ENCODE measurements around the gene CIDEB. TPM values are rescaled to one million over a fixed set of nuclear protein-coding genes. Genes with fewer than 3 reads are reported as not detected.

CIDEB gene
- total and polyA plus RNA-seq, 2 of the 8 experiments (the other 6 are each of a cell fraction or from before 2014, with no cell fraction given), result 0.11 TPM; not detected in 1

DNA sequence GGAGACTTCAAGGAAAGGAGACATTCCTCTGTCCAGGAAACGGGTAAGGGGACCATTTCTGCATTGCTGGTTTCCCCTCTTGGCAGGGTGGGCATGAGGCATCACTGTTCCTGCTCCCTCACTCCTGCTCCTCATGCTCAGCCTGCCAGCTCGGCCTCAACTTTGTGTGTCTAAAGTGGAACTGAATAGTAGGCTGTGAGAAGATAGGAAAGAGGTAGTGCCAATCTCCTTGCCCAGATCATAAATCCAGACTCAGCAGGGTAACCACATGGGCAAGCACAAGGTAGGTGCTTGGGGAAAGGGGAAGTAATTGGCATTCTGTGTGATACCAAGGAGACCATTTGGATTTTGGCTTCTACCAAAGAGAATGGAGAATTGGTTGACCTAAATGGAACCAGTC, 6.1 kb upstream of the CIDEB start:
- POLR2A ChIA-PET (ENCODE audit: partially characterized antibody), result interaction anchor here (0.8 to 5.1 kb wide), 7 partner anchors 10 to 76 kb away, joined by 3 to 35 read pairs (median 4); partner anchors contain the start of genes DHRS1, NOP9, RABGGTA and TINF2
- FAIRE-seq, result no peak

More for the DNA sequence above, 6.1 kb upstream of the CIDEB start:
- no peak overlapping the region for H3K27ac ChIP-seq (ENCODE audit: low read depth, low read length)
- no peak overlapping the region for H2BK5ac ChIP-seq (ENCODE audit: low read depth, low read length)
- H3K4me1 ChIP-seq (replicated peaks in 1 of 4; ENCODE audit: control insufficient read depth in 3 of 4, insufficient read depth in 4 of 4, low read length in 3 of 4), result no peaks in the 10 kb centered on the region; a peak in 2 of 7 replicates
- no peak overlapping the region for H2BK20ac ChIP-seq (ENCODE audit: low read length)
- peaks cover 0 to 27% (median 23%) of the 10 kb centered on the region in 4 experiments; a peak in 6 of 7 replicates for H3K27me3 ChIP-seq (replicated peaks in 1 of 4; ENCODE audit: control insufficient read depth in 3 of 4, extremely low read depth in 1 of 4, insufficient read depth in 3 of 4, low read length in 3 of 4)
- H3K9me3 ChIP-seq (ENCODE audit: insufficient read depth in 2 of 2, low read depth in 1 of 2, low read length in 1 of 2), result no peaks in the 10 kb centered on the region; a peak in 1 of 4 replicates
- no peak overlapping the region for H3K4ac ChIP-seq (replicated peaks; ENCODE audit: insufficient read length, low read depth, low read length)
- 97% methylated on average over 2 of the region's 2 CpGs; no CpG with 5 or more reads in 1 of the 2 experiments for WGBS, 2 experiments (ENCODE audit: extremely low coverage in 1 of 2, insufficient coverage in 1 of 2, insufficient read length in 1 of 2, insufficient replicate concordance in 2 of 2, low coverage in 1 of 2, low lambda C conversion rate in 2 of 2, missing lambda C conversion rate in 1 of 2)
- no peak overlapping the region for H3K9ac ChIP-seq (replicated peaks in 1 of 4; ENCODE audit: extremely low read depth in 1 of 4, low read depth in 3 of 4, low read length in 3 of 4)
- H3K23me2 ChIP-seq (ENCODE audit: low read depth, low read length), result no peaks in the 10 kb centered on the region
- CTCF ChIA-PET (ENCODE audit: partially characterized antibody), result interaction anchor here (1.0 to 15.8 kb wide), 5 partner anchors 9 to 118 kb away, joined by 3 to 173 read pairs (median 4); partner anchors contain the start of genes ADCY4 and TINF2
- no peak overlapping the region for H2AK5ac ChIP-seq (ENCODE audit: low read depth, low read length)
- no peak overlapping the region for H3K14ac ChIP-seq (ENCODE audit: insufficient read length)
- H3K36me3 ChIP-seq (ENCODE audit: control insufficient read depth in 2 of 4, insufficient read depth in 4 of 4, low read length in 3 of 4), result peaks cover 0 to 10% (median 0%) of the 10 kb centered on the region in 4 experiments; a peak in 3 of 8 replicates
- no peak overlapping the region for H3K56ac ChIP-seq (replicated peaks; ENCODE audit: insufficient read length, low read depth, low read length)
- no peak overlapping the region for H2BK15ac ChIP-seq (ENCODE audit: low read length)
- TF ChIP-seq MAFK (IDR thresholded peaks at IDR 0.05; ENCODE audit: low read depth, low read length) (no peak), TAF1 (IDR thresholded peaks at IDR 0.05; ENCODE audit: low read depth, low read length) (no peak), MAX (IDR thresholded peaks at IDR 0.05) (no peak), ZNF274 (IDR thresholded peaks at IDR 0.05; ENCODE audit: borderline replicate concordance, extremely low read depth, low read length) (no peak), SRF (IDR thresholded peaks at IDR 0.05; ENCODE audit: low read depth, low read length) (no peak), EZH2 (IDR thresholded peaks at IDR 0.05; ENCODE audit: low read depth, low read length, severe bottlenecking) (no peak)
- H3K4me3 ChIP-seq (ENCODE audit: extremely low read depth in 1 of 4, insufficient read depth in 2 of 4, low read depth in 3 of 4, low read length in 4 of 4), result no peak overlapping the region
- H4K91ac ChIP-seq (replicated peaks; ENCODE audit: insufficient read length, low read length), result no peak overlapping the region
- no peak overlapping the region for H2BK12ac ChIP-seq (ENCODE audit: low read depth, low read length)
- DNase-seq (ENCODE audit: low read depth in 1 of 2, low spot score in 2 of 2), result no peak
- H4K5ac ChIP-seq (ENCODE audit: insufficient read length, low read depth, low read length), result no peak overlapping the region
- no peak overlapping the region for H4K8ac ChIP-seq (ENCODE audit: extremely low read depth, insufficient read depth, low read length)
- no peaks in the 10 kb centered on the region for H3K79me2 ChIP-seq (ENCODE audit: control insufficient read depth in 1 of 2, insufficient read depth in 2 of 2, low read length in 2 of 2)
- H2BK120ac ChIP-seq (replicated peaks; ENCODE audit: low read depth, low read length), result no peak overlapping the region
- no peak overlapping the region for H3K23ac ChIP-seq (ENCODE audit: insufficient read length)
- no peak overlapping the region for H3K4me2 ChIP-seq (ENCODE audit: insufficient read depth in 1 of 2, low read depth in 2 of 2, low read length in 2 of 2)
- H4K20me1 ChIP-seq (replicated peaks in 1 of 2; ENCODE audit: control insufficient read depth in 1 of 2, insufficient read depth in 2 of 2, low read length in 2 of 2), result peaks cover 2 to 3% of the 10 kb centered on the region in 2 experiments
- H2AFZ ChIP-seq (ENCODE audit: low read length), result no peak overlapping the region
- H3K79me1 ChIP-seq (ENCODE audit: low read depth, low read length), result no peaks in the 10 kb centered on the region
- H3K18ac ChIP-seq (ENCODE audit: extremely low read depth, low read length), result no peak overlapping the region
